Activated naive CD4-positive, alpha-beta T cell treated with anti-CD3 and anti-CD28 coated beads, Interleukin-2, amount 50 U/mL, for 24 hours (primary cell): Measurements from ENCODE around the gene PHKA2.
"Not testable (repeated sequence)": the region's sequence is repeated elsewhere in the genome, so short reads cannot be mapped to it uniquely, and the experiment has no call there.

Source experiments
- H3K27ac Mint-ChIP-seq: one replicate; pipeline ENCODE4 v1.8.0; 2021; ENCODE audit warnings: mild to moderate bottlenecking, mixed read lengths
- H3K27me3 Mint-ChIP-seq: one replicate; pipeline ENCODE4 v1.8.0; 2021; ENCODE audit warnings: mixed read lengths
- H3K36me3 Mint-ChIP-seq: one replicate; pipeline ENCODE4 v1.8.0; 2021; ENCODE audit warnings: mixed read lengths
- H3K4me1 Mint-ChIP-seq: one replicate; pipeline ENCODE4 v1.8.0; 2021; ENCODE audit warnings: mixed read lengths
- H3K4me3 Mint-ChIP-seq: one replicate; pipeline ENCODE4 v1.8.0; 2021; ENCODE audit warnings: mild to moderate bottlenecking, mixed read lengths
- H3K9me3 Mint-ChIP-seq: one replicate; pipeline ENCODE4 v1.8.0; 2021; ENCODE audit warnings: mixed read lengths

The PHKA2 gene

GRCh38 chrX:18994713-18995112 is 10.8 kb upstream of the PHKA2 start:
- H3K9me3 Mint-ChIP-seq: no peaks in the 10 kb centered on the region
- no peaks in the 10 kb centered on the region for H3K4me1 Mint-ChIP-seq
- H3K27me3 Mint-ChIP-seq: no peaks in the 10 kb centered on the region
- no peaks in the 10 kb centered on the region for H3K36me3 Mint-ChIP-seq
- no peak overlapping the region for H3K4me3 Mint-ChIP-seq
- no peak overlapping the region for H3K27ac Mint-ChIP-seq

- no peaks in the 10 kb centered on the region for H3K36me3 Mint-ChIP-seq
- H3K27ac Mint-ChIP-seq: no peak overlapping the region
- H3K27me3 Mint-ChIP-seq: no peaks in the 10 kb centered on the region
- no peaks in the 10 kb centered on the region for H3K9me3 Mint-ChIP-seq
- no peak overlapping the region for H3K4me3 Mint-ChIP-seq
- H3K4me1 Mint-ChIP-seq: no peaks in the 10 kb centered on the region
Observed at GRCh38 chrX:18992829-18993228, 8.9 kb upstream of the PHKA2 start.

GRCh38 chrX:18985186-18985435 is 1.2 kb upstream of the PHKA2 start:
- H3K4me1 Mint-ChIP-seq: peaks cover 27% of the 10 kb centered on the region
- no peaks in the 10 kb centered on the region for H3K36me3 Mint-ChIP-seq
- peak overlapping the region; percentile 85 for H3K27ac Mint-ChIP-seq
- no peaks in the 10 kb centered on the region for H3K9me3 Mint-ChIP-seq
- no peaks in the 10 kb centered on the region for H3K27me3 Mint-ChIP-seq
- H3K4me3 Mint-ChIP-seq: peak overlapping the region; percentile 85

GRCh38 chrX:18984381-18985185 is 669 bp upstream of the PHKA2 start:
- Mint-ChIP-seq H3K4me1 (peaks cover 27% of the 10 kb centered on the region), H3K36me3 (no peaks in the 10 kb centered on the region), H3K9me3 (no peaks in the 10 kb centered on the region), H3K4me3 (peak overlapping the region; percentile 85), H3K27me3 (no peaks in the 10 kb centered on the region), H3K27ac (peak overlapping the region; percentile 85)

GRCh38 chrX:18981124-18981807 is 2.6 kb downstream of the PHKA2 start:
- Mint-ChIP-seq H3K4me1 (peaks cover 27% of the 10 kb centered on the region), H3K27me3 (no peaks in the 10 kb centered on the region), H3K27ac (no peak overlapping the region), H3K36me3 (no peaks in the 10 kb centered on the region), H3K4me3 (no peak overlapping the region), H3K9me3 (no peaks in the 10 kb centered on the region)

- H3K4me1 Mint-ChIP-seq: peaks cover 26% of the 10 kb centered on the region
- not testable (repeated sequence) for H3K36me3 Mint-ChIP-seq, H3K27me3 Mint-ChIP-seq, H3K9me3 Mint-ChIP-seq, H3K4me3 Mint-ChIP-seq, H3K27ac Mint-ChIP-seq
Observed at GRCh38 chrX:18980262-18980661, 3.7 kb downstream of the PHKA2 start.

- Mint-ChIP-seq H3K9me3 (no peaks in the 10 kb centered on the region), H3K27me3 (no peaks in the 10 kb centered on the region), H3K27ac (no peak overlapping the region), H3K4me1 (peaks cover 15% of the 10 kb centered on the region), H3K4me3 (no peak overlapping the region), H3K36me3 (peaks cover 8% of the 10 kb centered on the region)
Observed at GRCh38 chrX:18974993-18975392, 8.9 kb downstream of the PHKA2 start.

- Mint-ChIP-seq H3K4me1 (peaks cover 15% of the 10 kb centered on the region), H3K27me3 (no peaks in the 10 kb centered on the region), H3K36me3 (peaks cover 8% of the 10 kb centered on the region), H3K27ac (no peak overlapping the region), H3K4me3 (no peak overlapping the region), H3K9me3 (no peaks in the 10 kb centered on the region)
Observed at GRCh38 chrX:18973527-18974192, 10.3 kb downstream of the PHKA2 start.

- H3K4me3 Mint-ChIP-seq: no peak overlapping the region
- peaks cover 15% of the 10 kb centered on the region for H3K4me1 Mint-ChIP-seq
- no peaks in the 10 kb centered on the region for H3K27me3 Mint-ChIP-seq
- no peaks in the 10 kb centered on the region for H3K9me3 Mint-ChIP-seq
- no peak overlapping the region for H3K27ac Mint-ChIP-seq
- peaks cover 8% of the 10 kb centered on the region for H3K36me3 Mint-ChIP-seq
Observed at GRCh38 chrX:18971506-18971905, 12.4 kb downstream of the PHKA2 start.

- Mint-ChIP-seq H3K4me1 (peaks cover 12% of the 10 kb centered on the region), H3K9me3 (no peaks in the 10 kb centered on the region), H3K4me3 (no peak overlapping the region), H3K27ac (no peak overlapping the region), H3K27me3 (no peaks in the 10 kb centered on the region), H3K36me3 (peaks cover 8% of the 10 kb centered on the region)
Observed at GRCh38 chrX:18970465-18970864, 13.4 kb downstream of the PHKA2 start.

GRCh38 chrX:18966624-18967023 is 17.3 kb downstream of the PHKA2 start:
- no peaks in the 10 kb centered on the region for H3K27me3 Mint-ChIP-seq
- H3K27ac Mint-ChIP-seq: no peak overlapping the region
- no peaks in the 10 kb centered on the region for H3K9me3 Mint-ChIP-seq
- no peak overlapping the region for H3K4me3 Mint-ChIP-seq
- H3K4me1 Mint-ChIP-seq: peaks cover 21% of the 10 kb centered on the region
- peaks cover 4% of the 10 kb centered on the region for H3K36me3 Mint-ChIP-seq

GRCh38 chrX:18964901-18965300 is 19.0 kb downstream of the PHKA2 start:
- no peaks in the 10 kb centered on the region for H3K27me3 Mint-ChIP-seq
- H3K9me3 Mint-ChIP-seq: no peaks in the 10 kb centered on the region
- peaks cover 32% of the 10 kb centered on the region for H3K4me1 Mint-ChIP-seq
- no peak overlapping the region for H3K27ac Mint-ChIP-seq
- H3K4me3 Mint-ChIP-seq: no peak overlapping the region
- H3K36me3 Mint-ChIP-seq: no peaks in the 10 kb centered on the region

- Mint-ChIP-seq H3K27me3 (no peaks in the 10 kb centered on the region), H3K9me3 (no peaks in the 10 kb centered on the region), H3K4me1 (peaks cover 38% of the 10 kb centered on the region), H3K27ac (no peak overlapping the region), H3K4me3 (no peak overlapping the region), H3K36me3 (no peaks in the 10 kb centered on the region)
Observed at GRCh38 chrX:18964026-18964425, 19.9 kb downstream of the PHKA2 start.

GRCh38 chrX:18962329-18962728 is 21.6 kb downstream of the PHKA2 start:
- Mint-ChIP-seq H3K36me3 (no peaks in the 10 kb centered on the region), H3K27me3 (no peaks in the 10 kb centered on the region), H3K9me3 (no peaks in the 10 kb centered on the region), H3K4me1 (peaks cover 39% of the 10 kb centered on the region), H3K27ac (no peak overlapping the region), H3K4me3 (no peak overlapping the region)

GRCh38 chrX:18961686-18962085 is 22.2 kb downstream of the PHKA2 start:
- H3K27ac Mint-ChIP-seq: no peak overlapping the region
- no peak overlapping the region for H3K4me3 Mint-ChIP-seq
- H3K4me1 Mint-ChIP-seq: peaks cover 39% of the 10 kb centered on the region
- no peaks in the 10 kb centered on the region for H3K36me3 Mint-ChIP-seq
- no peaks in the 10 kb centered on the region for H3K9me3 Mint-ChIP-seq
- H3K27me3 Mint-ChIP-seq: no peaks in the 10 kb centered on the region

GRCh38 chrX:18956303-18957032 is 27.4 kb downstream of the PHKA2 start:
- H3K4me3 Mint-ChIP-seq: no peak overlapping the region
- H3K27me3 Mint-ChIP-seq: no peaks in the 10 kb centered on the region
- no peaks in the 10 kb centered on the region for H3K36me3 Mint-ChIP-seq
- H3K4me1 Mint-ChIP-seq: peaks cover 22% of the 10 kb centered on the region
- no peak overlapping the region for H3K27ac Mint-ChIP-seq
- no peaks in the 10 kb centered on the region for H3K9me3 Mint-ChIP-seq
